ENCODE data around the gene KLF3. TPM values are rescaled to one million over a fixed set of nuclear protein-coding genes. Genes with fewer than 3 reads are reported as not detected.
"Not testable (repeated sequence)": the region's sequence is repeated elsewhere in the genome, so short reads cannot be mapped to it uniquely, and the experiment has no call there.

Gene KLF3
- polyA plus RNA-seq, 1 donor: 76.7 TPM

- H3K36me3 ChIP-seq (ENCODE audit: control insufficient read depth, insufficient read depth, low read length); H3K9me3 ChIP-seq (ENCODE audit: control insufficient read depth, low read depth, low read length); DNase-seq; H3K4me3 ChIP-seq (ENCODE audit: low read length); H3K27me3 ChIP-seq (ENCODE audit: control insufficient read depth, insufficient read depth, low read length): not testable (repeated sequence)
- H3K4me1 ChIP-seq (ENCODE audit: control insufficient read depth, insufficient read depth, low read length): peaks cover 15% of the 10 kb centered on the region
- no CpG with 5 or more reads among the region's 2 CpGs for WGBS (ENCODE audit: insufficient coverage, low lambda C conversion rate)
- peak overlapping the region; percentile 94 for H3K27ac ChIP-seq (ENCODE audit: low read length)
Observed at GRCh38 chr4:38622340-38622739, 41.7 kb upstream of the KLF3 start.

GRCh38 chr4:38623260-38623659, 40.7 kb upstream of the KLF3 start:
- Histone ChIP-seq H3K4me1 (ENCODE audit: control insufficient read depth, insufficient read depth, low read length) (peaks cover 15% of the 10 kb centered on the region), H3K4me3 (ENCODE audit: low read length) (no peak overlapping the region), H3K27me3 (ENCODE audit: control insufficient read depth, insufficient read depth, low read length) (no peaks in the 10 kb centered on the region), H3K9me3 (ENCODE audit: control insufficient read depth, low read depth, low read length) (peaks cover 7% of the 10 kb centered on the region), H3K36me3 (ENCODE audit: control insufficient read depth, insufficient read depth, low read length) (no peaks in the 10 kb centered on the region), H3K27ac (ENCODE audit: low read length) (no peak overlapping the region)
- DNase-seq: no peak
- no CpG with 5 or more reads among the region's 2 CpGs for WGBS (ENCODE audit: insufficient coverage, low lambda C conversion rate)

DNA sequence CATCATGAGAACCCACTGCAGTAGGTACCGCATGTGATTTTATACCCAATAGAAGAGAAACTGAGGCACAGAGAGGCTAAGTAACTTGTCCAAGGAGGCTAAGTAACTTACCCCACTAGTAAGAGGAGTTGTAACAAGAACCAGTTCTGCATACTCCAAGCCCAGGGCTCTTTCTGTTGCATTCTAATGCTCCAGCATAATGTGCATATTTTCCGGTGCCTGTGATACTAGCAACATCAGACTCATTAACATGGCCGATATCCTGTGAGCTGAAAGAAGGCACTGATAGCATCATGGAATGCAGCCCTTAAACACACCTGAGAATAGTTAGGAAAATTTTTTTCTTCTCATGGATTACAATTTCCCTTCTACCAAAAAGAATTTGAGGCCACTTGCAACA, 39.7 kb upstream of the KLF3 start:
- Histone ChIP-seq H3K36me3 (ENCODE audit: control insufficient read depth, insufficient read depth, low read length) (no peaks in the 10 kb centered on the region), H3K27ac (ENCODE audit: low read length) (no peak overlapping the region), H3K4me1 (ENCODE audit: control insufficient read depth, insufficient read depth, low read length) (peaks cover 15% of the 10 kb centered on the region), H3K27me3 (ENCODE audit: control insufficient read depth, insufficient read depth, low read length) (no peaks in the 10 kb centered on the region), H3K9me3 (ENCODE audit: control insufficient read depth, low read depth, low read length) (peaks cover 7% of the 10 kb centered on the region), H3K4me3 (ENCODE audit: low read length) (no peak overlapping the region)
- DNase-seq: no peak
- WGBS (ENCODE audit: insufficient coverage, low lambda C conversion rate): no CpG with 5 or more reads among the region's 3 CpGs

DNA sequence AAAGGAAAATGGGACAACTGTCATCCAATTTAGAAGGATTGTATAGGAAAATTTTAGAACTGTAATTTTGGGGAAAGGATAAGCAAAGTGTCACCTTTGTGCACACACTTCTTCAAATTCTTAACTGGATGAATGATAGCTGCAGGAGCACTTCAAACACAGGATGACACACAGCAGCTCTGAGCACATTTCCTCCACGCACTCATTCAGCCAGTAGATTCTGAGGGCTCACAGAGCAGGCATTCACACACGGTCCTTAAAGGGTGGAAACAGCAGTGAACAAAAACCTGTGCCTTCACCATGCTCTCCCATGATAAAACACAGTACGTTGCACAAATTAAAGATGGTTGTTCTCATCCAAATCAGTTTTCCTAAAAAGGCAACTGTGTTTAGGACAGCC, 38.5 kb upstream of the KLF3 start:
- no peaks in the 10 kb centered on the region for H3K27me3 ChIP-seq (ENCODE audit: control insufficient read depth, insufficient read depth, low read length)
- no CpG with 5 or more reads among the region's 3 CpGs for WGBS (ENCODE audit: insufficient coverage, low lambda C conversion rate)

GRCh38 chr4:38626901-38627444, 37.0 kb upstream of the KLF3 start:
- not testable (repeated sequence) for H3K27ac ChIP-seq (ENCODE audit: low read length); DNase-seq
- WGBS (ENCODE audit: insufficient coverage, low lambda C conversion rate): no CpG with 5 or more reads among the region's 32 CpGs

More for the DNA sequence above, 38.5 kb upstream of the KLF3 start:
- H3K36me3 ChIP-seq (ENCODE audit: control insufficient read depth, insufficient read depth, low read length): no peaks in the 10 kb centered on the region
- peaks cover 7% of the 10 kb centered on the region for H3K9me3 ChIP-seq (ENCODE audit: control insufficient read depth, low read depth, low read length)
- no peak overlapping the region for H3K4me3 ChIP-seq (ENCODE audit: low read length)
- DNase-seq: no peak
- peaks cover 10% of the 10 kb centered on the region for H3K4me1 ChIP-seq (ENCODE audit: control insufficient read depth, insufficient read depth, low read length)
- no peak overlapping the region for H3K27ac ChIP-seq (ENCODE audit: low read length)

GRCh38 chr4:38630519-38630918, 33.5 kb upstream of the KLF3 start:
- no peaks in the 10 kb centered on the region for H3K36me3 ChIP-seq (ENCODE audit: control insufficient read depth, insufficient read depth, low read length)
- H3K4me1 ChIP-seq (ENCODE audit: control insufficient read depth, insufficient read depth, low read length): no peaks in the 10 kb centered on the region
- H3K9me3 ChIP-seq (ENCODE audit: control insufficient read depth, low read depth, low read length): peaks cover 7% of the 10 kb centered on the region
- no peak overlapping the region for H3K27ac ChIP-seq (ENCODE audit: low read length)
- DNase-seq: no peak
- no peak overlapping the region for H3K4me3 ChIP-seq (ENCODE audit: low read length)
- no peaks in the 10 kb centered on the region for H3K27me3 ChIP-seq (ENCODE audit: control insufficient read depth, insufficient read depth, low read length)

More at GRCh38 chr4:38626901-38627444, 37.0 kb upstream of the KLF3 start:
- not testable (repeated sequence) for H3K27me3 ChIP-seq (ENCODE audit: control insufficient read depth, insufficient read depth, low read length); H3K4me1 ChIP-seq (ENCODE audit: control insufficient read depth, insufficient read depth, low read length); H3K36me3 ChIP-seq (ENCODE audit: control insufficient read depth, insufficient read depth, low read length); H3K9me3 ChIP-seq (ENCODE audit: control insufficient read depth, low read depth, low read length); H3K4me3 ChIP-seq (ENCODE audit: low read length)

GRCh38 chr4:38634047-38634759, 29.8 kb upstream of the KLF3 start:
- no peaks in the 10 kb centered on the region for H3K9me3 ChIP-seq (ENCODE audit: control insufficient read depth, low read depth, low read length)
- H3K27me3 ChIP-seq (ENCODE audit: control insufficient read depth, insufficient read depth, low read length): no peaks in the 10 kb centered on the region
- no peak for DNase-seq
- no peak overlapping the region for H3K27ac ChIP-seq (ENCODE audit: low read length)
- H3K36me3 ChIP-seq (ENCODE audit: control insufficient read depth, insufficient read depth, low read length): no peaks in the 10 kb centered on the region
- no peak overlapping the region for H3K4me3 ChIP-seq (ENCODE audit: low read length)
- H3K4me1 ChIP-seq (ENCODE audit: control insufficient read depth, insufficient read depth, low read length): no peaks in the 10 kb centered on the region
- 100% methylated on average over 1 of the region's 3 CpGs for WGBS (ENCODE audit: insufficient coverage, low lambda C conversion rate)

GRCh38 chr4:38639242-38639641, 24.8 kb upstream of the KLF3 start:
- Histone ChIP-seq H3K4me3 (ENCODE audit: low read length) (no peak overlapping the region), H3K9me3 (ENCODE audit: control insufficient read depth, low read depth, low read length) (peaks cover 2% of the 10 kb centered on the region), H3K27ac (ENCODE audit: low read length) (no peak overlapping the region), H3K36me3 (ENCODE audit: control insufficient read depth, insufficient read depth, low read length) (no peaks in the 10 kb centered on the region), H3K27me3 (ENCODE audit: control insufficient read depth, insufficient read depth, low read length) (no peaks in the 10 kb centered on the region), H3K4me1 (ENCODE audit: control insufficient read depth, insufficient read depth, low read length) (no peaks in the 10 kb centered on the region)
- no peak for DNase-seq
- no CpG with 5 or more reads among the region's 3 CpGs for WGBS (ENCODE audit: insufficient coverage, low lambda C conversion rate)

DNA sequence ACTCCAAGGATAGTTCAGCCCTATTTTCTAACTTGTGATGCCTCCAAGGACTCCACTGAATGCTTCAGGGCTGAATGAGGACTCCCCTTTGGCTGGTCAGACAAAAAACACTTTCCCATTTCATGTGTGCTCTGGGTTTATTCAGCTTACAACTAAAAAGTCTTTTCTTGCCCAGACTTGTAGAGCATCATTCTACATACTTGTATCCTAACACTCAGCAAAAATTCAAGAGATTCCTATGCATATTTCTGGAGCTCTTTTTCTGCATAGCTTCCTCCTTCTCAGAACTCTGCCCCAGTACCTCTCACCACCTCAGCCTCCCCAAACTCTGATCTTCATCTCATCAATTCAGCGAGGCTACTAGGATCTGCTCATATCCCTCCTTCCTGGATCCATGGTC, 22.2 kb upstream of the KLF3 start:
- H3K9me3 ChIP-seq (ENCODE audit: control insufficient read depth, low read depth, low read length): peaks cover 2% of the 10 kb centered on the region
- no peak for DNase-seq
- H3K27me3 ChIP-seq (ENCODE audit: control insufficient read depth, insufficient read depth, low read length): no peaks in the 10 kb centered on the region
- no peaks in the 10 kb centered on the region for H3K36me3 ChIP-seq (ENCODE audit: control insufficient read depth, insufficient read depth, low read length)
- H3K4me3 ChIP-seq (ENCODE audit: low read length): no peak overlapping the region
- H3K27ac ChIP-seq (ENCODE audit: low read length): no peak overlapping the region
- H3K4me1 ChIP-seq (ENCODE audit: control insufficient read depth, insufficient read depth, low read length): no peaks in the 10 kb centered on the region
- 100% methylated on average over 1 of the region's 1 CpG for WGBS (ENCODE audit: insufficient coverage, low lambda C conversion rate)

DNA sequence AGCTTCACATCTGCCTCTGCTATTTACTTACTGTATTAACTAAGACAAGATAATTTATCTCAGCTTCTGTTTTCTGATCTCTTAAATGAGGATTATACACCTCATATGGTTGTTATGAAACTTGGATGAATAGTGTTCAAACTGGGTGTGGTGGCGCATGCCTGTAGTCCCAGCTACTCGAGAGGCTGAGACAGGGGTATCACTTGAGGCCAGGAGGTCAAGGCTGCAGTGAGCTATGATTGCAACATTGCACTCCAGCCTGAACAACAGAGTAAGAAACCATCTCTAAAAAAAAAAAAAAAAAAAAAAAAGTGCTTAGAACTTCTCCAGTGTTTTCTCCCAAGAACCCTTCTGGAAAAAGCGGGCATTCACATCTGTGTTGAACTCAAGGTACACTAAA, 19.8 kb upstream of the KLF3 start:
- no peak overlapping the region for H3K4me3 ChIP-seq (ENCODE audit: low read length)
- H3K4me1 ChIP-seq (ENCODE audit: control insufficient read depth, insufficient read depth, low read length): no peaks in the 10 kb centered on the region
- no peaks in the 10 kb centered on the region for H3K36me3 ChIP-seq (ENCODE audit: control insufficient read depth, insufficient read depth, low read length)
- H3K27ac ChIP-seq (ENCODE audit: low read length): no peak overlapping the region
- WGBS (ENCODE audit: insufficient coverage, low lambda C conversion rate): no CpG with 5 or more reads among the region's 3 CpGs
- peaks cover 2% of the 10 kb centered on the region for H3K9me3 ChIP-seq (ENCODE audit: control insufficient read depth, low read depth, low read length)
- H3K27me3 ChIP-seq (ENCODE audit: control insufficient read depth, insufficient read depth, low read length): no peaks in the 10 kb centered on the region
- DNase-seq: no peak

Measured in large intestine (tissue), 3 donors.